ENCODE results near the gene EFHD1. TPM values are rescaled to one million over a fixed set of nuclear protein-coding genes. Genes with fewer than 3 reads are reported as not detected.

The EFHD1 gene
- total and polyA plus RNA-seq, 2 donors (not counting 1 experiment from before 2014, with no cell fraction given): not detected

GRCh38 chr2:232635820-232636219 is 2.4 kb downstream of the EFHD1 start:
- Histone ChIP-seq H3K4me3 (ENCODE audit: control extremely low read depth in 1 of 5, extremely low read depth in 1 of 5, insufficient read depth in 1 of 5, low read depth in 2 of 5, low read length in 4 of 5) (no peak overlapping the region), H3K79me2 (ENCODE audit: control insufficient read depth, insufficient read depth, low read length) (no peaks in the 10 kb centered on the region), H3K9ac (ENCODE audit: low read length) (no peak overlapping the region), H2AFZ (ENCODE audit: insufficient read depth, low read depth, low read length, poor library complexity, severe bottlenecking) (no peak overlapping the region), H3K27ac (ENCODE audit: low read length in 2 of 2) (no peak overlapping the region), H3K27me3 (replicated peaks in 1 of 4; ENCODE audit: control extremely low read depth in 1 of 4, control insufficient read depth in 3 of 4, insufficient read depth in 4 of 4, low read length in 3 of 4) (peaks cover 0 to 44% (median 20%) of the 10 kb centered on the region in 4 experiments), H3K4me2 (replicated peaks; ENCODE audit: low read depth, low read length, poor library complexity, severe bottlenecking) (no peak overlapping the region), H4K20me1 (ENCODE audit: control insufficient read depth, insufficient read depth, low read length, poor library complexity, severe bottlenecking) (no peaks in the 10 kb centered on the region), H3K36me3 (replicated peaks in 1 of 2; ENCODE audit: control extremely low read depth in 1 of 2, control insufficient read depth in 1 of 2, extremely low read depth in 1 of 2, insufficient read depth in 2 of 2, low read length in 1 of 2) (no peaks in the 10 kb centered on the region), H3K4me1 (ENCODE audit: control insufficient read depth in 2 of 2, insufficient read depth in 2 of 2, low read length in 2 of 2) (peaks cover 20 to 25% of the 10 kb centered on the region in 2 donors), H3K9me3 (ENCODE audit: control extremely low read depth in 1 of 3, control insufficient read depth in 2 of 3, insufficient read depth in 1 of 3, low read length in 2 of 3) (peaks cover 0 to 9% (median 0%) of the 10 kb centered on the region in 3 donors)
- WGBS (ENCODE audit: insufficient coverage): 83% methylated on average over 1 of the region's 4 CpGs
- ChIA-PET CTCF (no interaction called here), POLR2A (no interaction called here)
- peaks cover 5% of the 10 kb centered on the region for H3K4me1 Mint-ChIP-seq
- no peak overlapping the region for H3K4me3 Mint-ChIP-seq
- no peaks in the 10 kb centered on the region for H3K9me3 Mint-ChIP-seq (ENCODE audit: insufficient read depth)
- ATAC-seq (ENCODE audit: low read depth) (no peak), DNase-seq (no peak)
- peaks cover 58% of the 10 kb centered on the region for H3K27me3 Mint-ChIP-seq
- intact Hi-C loops (cut with micrococcal nuclease): no loop called here
- H3K27ac Mint-ChIP-seq: no peak overlapping the region
- TF ChIP-seq EZH2 (IDR thresholded peaks at IDR 0.05; ENCODE audit: borderline replicate concordance, insufficient read depth, low read depth, low read length, poor library complexity, severe bottlenecking) (no peak), CTCF (IDR thresholded peaks at IDR 0.05) (no peak)

- no peak overlapping the region for H3K27ac ChIP-seq (ENCODE audit: low read length in 2 of 2)
- ATAC-seq (ENCODE audit: low read depth): no peak
- H3K4me3 Mint-ChIP-seq: no peak overlapping the region
- peaks cover 53% of the 10 kb centered on the region for H3K27me3 Mint-ChIP-seq
- H3K4me1 Mint-ChIP-seq: peaks cover 5% of the 10 kb centered on the region
- H3K4me2 ChIP-seq (replicated peaks; ENCODE audit: low read depth, low read length, poor library complexity, severe bottlenecking): no peak overlapping the region
- 83% methylated on average over 11 of the region's 16 CpGs for WGBS (ENCODE audit: insufficient coverage)
- H3K36me3 ChIP-seq (replicated peaks in 1 of 2; ENCODE audit: control extremely low read depth in 1 of 2, control insufficient read depth in 1 of 2, extremely low read depth in 1 of 2, insufficient read depth in 2 of 2, low read length in 1 of 2): no peaks in the 10 kb centered on the region
- no peak overlapping the region for H3K4me3 ChIP-seq (ENCODE audit: control extremely low read depth in 1 of 5, extremely low read depth in 1 of 5, insufficient read depth in 1 of 5, low read depth in 2 of 5, low read length in 4 of 5)
- H3K9me3 ChIP-seq (ENCODE audit: control extremely low read depth in 1 of 3, control insufficient read depth in 2 of 3, insufficient read depth in 1 of 3, low read length in 2 of 3): peaks cover 0 to 9% (median 0%) of the 10 kb centered on the region in 3 donors
- H4K20me1 ChIP-seq (ENCODE audit: control insufficient read depth, insufficient read depth, low read length, poor library complexity, severe bottlenecking): no peaks in the 10 kb centered on the region
- ChIA-PET CTCF (no interaction called here), POLR2A (no interaction called here)
- H3K4me1 ChIP-seq (ENCODE audit: control insufficient read depth in 2 of 2, insufficient read depth in 2 of 2, low read length in 2 of 2): peaks cover 20 to 25% of the 10 kb centered on the region in 2 donors
- TF ChIP-seq CTCF (IDR thresholded peaks at IDR 0.05) (no peak), EZH2 (IDR thresholded peaks at IDR 0.05; ENCODE audit: borderline replicate concordance, insufficient read depth, low read depth, low read length, poor library complexity, severe bottlenecking) (no peak)
- H3K27me3 ChIP-seq (replicated peaks in 1 of 4; ENCODE audit: control extremely low read depth in 1 of 4, control insufficient read depth in 3 of 4, insufficient read depth in 4 of 4, low read length in 3 of 4): peaks cover 0 to 44% (median 20%) of the 10 kb centered on the region in 4 experiments
- H3K27ac Mint-ChIP-seq: no peak overlapping the region
- H3K9ac ChIP-seq (ENCODE audit: low read length): no peak overlapping the region
- intact Hi-C loops (cut with micrococcal nuclease): no loop called here
- DNase-seq: no peak
- H2AFZ ChIP-seq (ENCODE audit: insufficient read depth, low read depth, low read length, poor library complexity, severe bottlenecking): no peak overlapping the region
- H3K9me3 Mint-ChIP-seq (ENCODE audit: insufficient read depth): no peaks in the 10 kb centered on the region
- H3K79me2 ChIP-seq (ENCODE audit: control insufficient read depth, insufficient read depth, low read length): no peaks in the 10 kb centered on the region
These were observed 3.5 kb downstream of the EFHD1 start for GRCh38 chr2:232636788-232637420.
